Lower leg skin (tissue), 4 donors: ENCODE measurements around the gene DRC3. TPM values are rescaled to one million over a fixed set of nuclear protein-coding genes. Genes with fewer than 3 reads are reported as not detected.

ENCODE experiments used
- DNase-seq, 2 donors: peaks; one replicate each; pipeline ENCODE4 v3.0.0-alpha.2; 2019; ENCODE audit warnings: low spot score in 2 of 2
- H3K4me3 ChIP-seq: fragments of 200-600 bp; sonication (generic); 2 replicates; pipeline ENCODE4 v1.5.1; 2017; ENCODE audit warnings: mild to moderate bottlenecking, low read depth; ENCODE audit not compliant: poor library complexity, severe bottlenecking
- CTCF ChIP-seq, 3 donors: fragments of 450-650 bp; IDR thresholded peaks; one replicate each; pipeline ENCODE4 v1.5.1; 2016; ENCODE audit warnings: antibody characterized with exemption in 3 of 3, mild to moderate bottlenecking in 3 of 3, moderate library complexity in 2 of 3
- POLR2A ChIP-seq, 2 donors: fragments of 450-650 bp; IDR thresholded peaks; one replicate each; pipeline ENCODE4 v1.6.1; 2016 to 2017; ENCODE audit warnings: antibody characterized with exemption in 2 of 2, mild to moderate bottlenecking in 1 of 2, moderate library complexity in 1 of 2
- WGBS, 2 donors: methylation state at CpG; one replicate each; pipeline ENCODE4 v1.1.5; 2018; 5-methylcytosine and 5-hydroxymethylcytosine counted together
- intact Hi-C: fragments of 100-400 bp; cut with DNase I; formaldehyde crosslinking; loops from one replicate; pipeline ENCODE4 v1.15.0; 2023; ENCODE audit warnings: low total_unique reads
- total RNA-seq, 4 donors: library from RNA; depleted of rRNA; stranded (reverse); fragments of >200 nt; gene quantifications; one replicate each; pipeline ENCODE4 v1.1.0, GENCODE V29; 2016

DRC3 gene
- total RNA-seq, 4 donors from 2014 or later: 0.93 to 6.4 (median 4.0) TPM

- no peak for DNase-seq
- 3% methylated on average over 13 of the region's 13 CpGs for WGBS, 2 donors
- intact Hi-C loops: no loop called here
Observed at GRCh38 chr17:17972952-17973254, 241 bp downstream of the DRC3 start.

GRCh38 chr17:17975436-17975835 lies 2.8 kb downstream of the DRC3 start:
- intact Hi-C loops: no loop called here
- no peak for DNase-seq
- TF ChIP-seq POLR2A (IDR thresholded peaks at IDR 0.05) (no peak), CTCF (IDR thresholded peaks at IDR 0.05) (no peak)
- no peak overlapping the region for H3K4me3 ChIP-seq
- 79 to 82% methylated on average over 8 of the region's 8 CpGs for WGBS, 2 donors

More at GRCh38 chr17:17972952-17973254, 241 bp downstream of the DRC3 start:
- H3K4me3 ChIP-seq: no peak overlapping the region
- no peak for TF ChIP-seq POLR2A (IDR thresholded peaks at IDR 0.05)
- no peak for TF ChIP-seq CTCF (IDR thresholded peaks at IDR 0.05)

- DNase-seq: no peak
- WGBS, 2 donors: 80 to 83% methylated on average over 10 of the region's 10 CpGs
- no peak for TF ChIP-seq POLR2A (IDR thresholded peaks at IDR 0.05)
- no peak for TF ChIP-seq CTCF (IDR thresholded peaks at IDR 0.05)
- H3K4me3 ChIP-seq: no peak overlapping the region
- intact Hi-C loops: no loop called here
Observed at GRCh38 chr17:17976931-17977570, 4.4 kb downstream of the DRC3 start.

DNA sequence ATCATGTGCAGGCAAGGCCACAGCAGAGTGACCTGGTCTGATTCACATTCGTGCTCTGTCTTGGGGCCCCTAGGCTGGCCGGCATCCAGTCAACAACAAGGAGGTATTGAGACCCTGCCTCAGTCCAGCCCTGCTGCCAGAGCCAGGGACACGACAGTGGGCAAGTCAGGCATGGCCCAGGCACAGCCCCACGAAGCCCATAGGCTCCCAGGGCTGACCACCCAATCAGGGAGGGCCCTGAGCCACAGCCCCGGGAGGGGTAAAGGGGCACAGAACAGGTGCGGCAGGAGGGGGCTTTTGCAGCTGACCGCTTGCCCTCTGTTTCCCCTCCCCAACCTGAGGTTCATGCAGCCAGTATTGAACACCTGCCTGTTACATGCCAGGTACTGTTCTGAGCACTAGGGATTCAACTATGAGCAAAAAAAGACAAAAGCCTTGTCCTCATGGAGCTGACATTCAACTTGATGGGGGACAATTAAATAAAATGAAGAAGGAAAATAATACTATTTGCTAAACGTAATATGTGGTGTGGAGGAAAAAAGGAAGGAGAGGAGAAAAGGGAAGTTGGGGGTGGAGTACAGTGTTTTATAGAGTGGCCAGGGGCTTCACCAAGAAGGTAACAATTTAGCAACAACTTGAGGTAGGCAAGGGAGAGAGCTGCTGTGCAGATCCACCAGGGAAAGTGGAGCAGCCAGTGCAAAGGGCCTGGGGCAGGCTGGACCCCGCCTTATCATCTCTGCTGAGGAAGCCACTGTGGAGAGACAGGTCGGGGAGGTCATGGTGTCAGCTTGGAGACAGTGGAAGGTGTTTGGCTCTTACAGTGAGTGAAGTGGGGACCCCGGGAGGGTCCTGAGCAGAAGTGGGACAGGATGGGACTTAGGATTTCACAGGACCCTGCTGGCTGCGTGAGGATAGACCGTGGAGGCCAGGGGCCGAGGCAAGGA lies 6.1 kb downstream of the DRC3 start:
- intact Hi-C loops: no loop called here
- DNase-seq: no peak
- WGBS, 2 donors: 84 to 89% methylated on average over 14 of the region's 14 CpGs
- H3K4me3 ChIP-seq: no peak overlapping the region
- TF ChIP-seq POLR2A (IDR thresholded peaks at IDR 0.05): no peak
- TF ChIP-seq CTCF (IDR thresholded peaks at IDR 0.05): no peak

DNA sequence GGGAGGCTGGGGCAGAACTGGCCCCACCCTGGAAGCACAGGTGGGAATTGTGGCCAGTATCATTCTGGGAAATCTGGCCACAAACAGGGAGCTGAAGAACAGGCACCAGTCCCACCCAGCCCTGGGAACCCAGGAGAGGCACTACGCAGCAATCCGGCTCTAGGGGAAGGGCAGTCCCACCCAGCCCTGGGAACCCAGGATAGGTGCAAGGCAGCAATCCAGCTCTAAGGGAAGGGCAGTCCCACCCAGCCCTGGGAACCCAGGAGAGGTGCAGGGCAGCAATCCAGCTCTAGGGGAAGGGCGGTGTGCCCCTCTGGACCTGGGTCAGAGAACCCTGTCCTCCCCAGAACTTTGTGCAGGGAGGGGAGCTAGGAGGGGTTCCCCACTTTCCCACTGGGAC lies 7.1 kb downstream of the DRC3 start:
- TF ChIP-seq CTCF (IDR thresholded peaks at IDR 0.05) (no peak), POLR2A (IDR thresholded peaks at IDR 0.05) (no peak)
- intact Hi-C loops: no loop called here

More for the DNA sequence above, 7.1 kb downstream of the DRC3 start:
- DNase-seq: no peak
- no peak overlapping the region for H3K4me3 ChIP-seq
- 43 to 74% methylated on average over 3 of the region's 3 CpGs for WGBS, 2 donors
